ENCODE data around the gene FAM78B. TPM values are rescaled to one million over a fixed set of nuclear protein-coding genes. Genes with fewer than 3 reads are reported as not detected.

Gene FAM78B
- total and polyA plus RNA-seq, 9 donors: 0.64 to 2.6 (median 1.4) TPM

DNA sequence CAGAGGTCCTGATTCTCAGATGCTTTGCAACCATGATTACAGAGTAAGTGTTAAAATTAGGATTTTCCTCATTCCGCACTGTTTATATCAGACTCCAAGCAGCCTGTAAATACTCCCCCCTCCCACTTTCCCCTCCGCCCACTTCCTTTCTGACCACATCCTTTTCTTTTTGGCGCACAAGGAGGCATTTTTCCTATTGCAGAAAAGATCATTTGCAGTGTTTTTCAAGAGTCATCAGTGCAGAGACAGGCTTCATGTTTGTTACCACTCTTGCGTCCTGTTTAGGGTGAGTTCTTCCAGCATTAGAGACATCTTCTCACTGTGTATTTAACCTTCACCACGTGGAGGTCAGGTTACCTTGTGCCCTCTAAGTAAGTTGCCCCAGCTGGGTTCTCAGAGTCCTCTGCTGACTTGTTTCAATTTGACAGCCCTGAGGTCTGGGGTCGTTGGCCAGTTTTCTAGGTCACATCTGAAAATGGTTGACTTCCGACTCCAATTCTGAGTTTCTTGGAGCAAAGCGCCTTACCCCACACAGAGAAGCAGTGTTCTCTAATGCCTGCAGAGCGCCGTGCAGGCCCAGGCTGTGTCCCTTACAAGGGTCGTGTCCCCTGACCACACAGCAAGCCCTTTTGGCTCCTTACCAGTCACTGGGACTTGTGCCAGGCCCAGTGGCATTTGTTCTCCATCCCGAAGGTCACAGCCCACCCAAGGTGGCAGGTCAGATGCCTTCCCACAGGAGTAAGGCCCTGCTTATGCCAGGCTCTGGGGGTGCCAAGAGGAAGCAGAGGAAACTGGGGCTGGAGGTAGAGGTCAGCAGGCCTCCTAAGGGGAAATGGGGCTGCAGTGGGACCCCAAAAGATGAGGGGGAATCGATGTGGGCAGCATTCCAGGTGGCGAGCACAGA lies 85.6 kb downstream of the FAM78B start:
- no peaks in the 10 kb centered on the region for H3K4me1 ChIP-seq (ENCODE audit: insufficient read depth)
- intact Hi-C loops (cut with DNase I): no loop called here
- H3K27ac ChIP-seq: no peak overlapping the region
- no peak for DNase-seq
- H3K36me3 ChIP-seq: no peaks in the 10 kb centered on the region
- no peaks in the 10 kb centered on the region for H3K27me3 ChIP-seq
- WGBS, 3 donors: 51 to 54% (median 52%) methylated on average over 14 of the region's 14 CpGs
- no peaks in the 10 kb centered on the region for H3K9me3 ChIP-seq
- no peak overlapping the region for H3K4me3 ChIP-seq
- TF ChIP-seq EP300 (IDR thresholded peaks at IDR 0.05): no peak
- TF ChIP-seq POLR2A (IDR thresholded peaks at IDR 0.05): no peak
- no peak for TF ChIP-seq CTCF (IDR thresholded peaks at IDR 0.05)

- DNase-seq: no peak
- 42 to 52% (median 44%) methylated on average over 9 of the region's 9 CpGs for WGBS, 3 donors
- TF ChIP-seq CTCF (IDR thresholded peaks at IDR 0.05) (no peak), EP300 (IDR thresholded peaks at IDR 0.05) (no peak), POLR2A (IDR thresholded peaks at IDR 0.05) (no peak)
- H3K9me3 ChIP-seq: no peaks in the 10 kb centered on the region
- H3K4me1 ChIP-seq (ENCODE audit: insufficient read depth): no peaks in the 10 kb centered on the region
- H3K27me3 ChIP-seq: no peaks in the 10 kb centered on the region
- H3K4me3 ChIP-seq: no peak overlapping the region
- no peak overlapping the region for H3K27ac ChIP-seq
- intact Hi-C loops (cut with DNase I): no loop called here
- no peaks in the 10 kb centered on the region for H3K36me3 ChIP-seq
Observed at GRCh38 chr1:166080277-166080966, 86.4 kb downstream of the FAM78B start.

DNA sequence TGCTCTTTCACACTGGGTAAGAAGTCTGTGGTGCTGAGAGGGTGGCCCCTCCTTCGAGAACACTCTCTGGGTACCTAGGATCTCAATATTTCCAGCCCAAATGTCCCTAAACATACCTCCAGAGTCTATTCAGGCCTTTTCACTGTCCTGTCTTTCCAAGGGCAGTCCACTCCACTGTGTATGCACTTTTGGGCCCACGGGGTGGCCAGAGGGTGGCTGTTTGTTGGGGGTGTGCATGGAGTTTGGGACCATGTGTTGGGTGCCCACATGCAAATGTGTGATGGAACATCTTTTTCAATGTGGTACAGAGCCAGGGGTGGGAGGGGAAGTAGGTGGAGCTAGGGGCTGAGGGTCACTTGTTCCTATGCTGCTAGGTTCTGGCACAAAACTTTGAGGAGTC lies 87.5 kb downstream of the FAM78B start:
- H3K36me3 ChIP-seq: no peaks in the 10 kb centered on the region
- no peak overlapping the region for H3K27ac ChIP-seq
- no peaks in the 10 kb centered on the region for H3K4me1 ChIP-seq (ENCODE audit: insufficient read depth)
- intact Hi-C loops (cut with DNase I): no loop called here
- 79 to 96% (median 90%) methylated on average over 2 of the region's 2 CpGs for WGBS, 3 donors
- no peaks in the 10 kb centered on the region for H3K27me3 ChIP-seq
- H3K4me3 ChIP-seq: no peak overlapping the region
- DNase-seq: no peak
- TF ChIP-seq CTCF (IDR thresholded peaks at IDR 0.05) (no peak), POLR2A (IDR thresholded peaks at IDR 0.05) (no peak), EP300 (IDR thresholded peaks at IDR 0.05) (no peak)
- H3K9me3 ChIP-seq: no peaks in the 10 kb centered on the region

GRCh38 chr1:166073489-166073888 lies 93.3 kb downstream of the FAM78B start:
- Histone ChIP-seq H3K27me3 (no peaks in the 10 kb centered on the region), H3K27ac (no peak overlapping the region)

More at GRCh38 chr1:166073489-166073888, 93.3 kb downstream of the FAM78B start:
- intact Hi-C loops (cut with DNase I): no loop called here
- Histone ChIP-seq H3K4me1 (ENCODE audit: insufficient read depth) (no peaks in the 10 kb centered on the region), H3K4me3 (no peak overlapping the region), H3K9me3 (no peaks in the 10 kb centered on the region), H3K36me3 (no peaks in the 10 kb centered on the region)
- TF ChIP-seq CTCF (IDR thresholded peaks at IDR 0.05) (no peak), POLR2A (IDR thresholded peaks at IDR 0.05) (no peak), EP300 (IDR thresholded peaks at IDR 0.05) (no peak)
- no peak for DNase-seq
- WGBS, 3 donors: 62 to 73% (median 71%) methylated on average over 3 of the region's 3 CpGs
